Neural cell (in vitro differentiated cells): ENCODE results near the gene MRPL3.

Experiments used
- EP300 ChIP-seq: fragments of 450-650 bp; conservative IDR thresholded peaks from 2 replicates; pipeline ENCODE4 v1.6.1; 2014; ENCODE audit warnings: antibody characterized with exemption, mild to moderate bottlenecking, moderate library complexity; ENCODE audit not compliant: poor library complexity, severe bottlenecking
- EZH2 ChIP-seq: fragments of 200-600, 300-800 bp; shearing (Covaris generic), sonication (generic); IDR thresholded peaks from 2 replicates; pipeline ENCODE4 v1.6.1; 2014; ENCODE audit warnings: antibody characterized with exemption, low read length, borderline replicate concordance, mild to moderate bottlenecking; ENCODE audit not compliant: insufficient read depth, poor library complexity, severe bottlenecking
- MXI1 ChIP-seq: fragments of 450-650 bp; conservative IDR thresholded peaks from 2 replicates; pipeline ENCODE4 v1.6.1; 2014; ENCODE audit warnings: antibody characterized with exemption, mild to moderate bottlenecking; ENCODE audit not compliant: poor library complexity, severe bottlenecking
- POLR2AphosphoS5 ChIP-seq: IDR thresholded peaks from 2 replicates; pipeline ENCODE4 v1.6.1; 2012
- REST ChIP-seq: IDR thresholded peaks from 2 replicates; pipeline ENCODE4 v1.6.1; 2012; ENCODE audit warnings: borderline replicate concordance
- SMC3 ChIP-seq: fragments of 450-650 bp; conservative IDR thresholded peaks from 2 replicates; pipeline ENCODE4 v1.6.1; 2014; ENCODE audit warnings: antibody characterized with exemption, mild to moderate bottlenecking, moderate library complexity; ENCODE audit not compliant: poor library complexity
- TF ChIP-seq, protein P1 (sequence below): fragments of 450-650 bp; IDR thresholded peaks from 2 replicates; pipeline ENCODE4 v1.5.1; 2014; ENCODE audit warnings: antibody characterized with exemption, mild to moderate bottlenecking, moderate library complexity; ENCODE audit not compliant: poor library complexity, severe bottlenecking

GRCh38 chr3:131453533-131453932 is 49.2 kb downstream of the MRPL3 start:
- TF ChIP-seq, protein P1, sequence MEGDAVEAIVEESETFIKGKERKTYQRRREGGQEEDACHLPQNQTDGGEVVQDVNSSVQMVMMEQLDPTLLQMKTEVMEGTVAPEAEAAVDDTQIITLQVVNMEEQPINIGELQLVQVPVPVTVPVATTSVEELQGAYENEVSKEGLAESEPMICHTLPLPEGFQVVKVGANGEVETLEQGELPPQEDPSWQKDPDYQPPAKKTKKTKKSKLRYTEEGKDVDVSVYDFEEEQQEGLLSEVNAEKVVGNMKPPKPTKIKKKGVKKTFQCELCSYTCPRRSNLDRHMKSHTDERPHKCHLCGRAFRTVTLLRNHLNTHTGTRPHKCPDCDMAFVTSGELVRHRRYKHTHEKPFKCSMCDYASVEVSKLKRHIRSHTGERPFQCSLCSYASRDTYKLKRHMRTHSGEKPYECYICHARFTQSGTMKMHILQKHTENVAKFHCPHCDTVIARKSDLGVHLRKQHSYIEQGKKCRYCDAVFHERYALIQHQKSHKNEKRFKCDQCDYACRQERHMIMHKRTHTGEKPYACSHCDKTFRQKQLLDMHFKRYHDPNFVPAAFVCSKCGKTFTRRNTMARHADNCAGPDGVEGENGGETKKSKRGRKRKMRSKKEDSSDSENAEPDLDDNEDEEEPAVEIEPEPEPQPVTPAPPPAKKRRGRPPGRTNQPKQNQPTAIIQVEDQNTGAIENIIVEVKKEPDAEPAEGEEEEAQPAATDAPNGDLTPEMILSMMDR: no peak
- TF ChIP-seq EZH2 (no peak), REST (no peak), SMC3 (no peak), POLR2AphosphoS5 (no peak), MXI1 (no peak), EP300 (no peak)
